Pancreas (tissue), 10 donors: ENCODE results near the gene ABTB2. TPM values are rescaled to one million over a fixed set of nuclear protein-coding genes. Genes with fewer than 3 reads are reported as not detected.

Experiments
- ATAC-seq, 4 donors: fragments of 200-7000 bp; cut with Tn5 transposase; one replicate each; pipeline versions ENCODE4 v1.8.0 to v1.9.1; 2020; ENCODE audit warnings: mild to moderate bottlenecking in 4 of 4, moderate library complexity in 4 of 4
- DNase-seq, 6 donors: peaks; one replicate each; pipeline ENCODE4 v3.0.0-alpha.2; 2020
- FAIRE-seq: peaks from 2 replicates; lab custom pipeline; 2012; peaks lifted over from hg19 to GRCh38; lab: Jason Lieb, UNC
- H3K27ac ChIP-seq, 4 donors: fragments of 200-600 bp; sonication (generic); 1 replicate in 3 of 4; 2 replicates in 1 of 4; pipeline versions ENCODE4 v1.5.0 to v1.8.0; 2020
- H3K27me3 ChIP-seq, 4 donors: fragments of 200-600 bp; one replicate each; pipeline ENCODE4 v1.8.0; 2021
- H3K36me3 ChIP-seq, 3 donors: fragments of 200-600 bp; sonication (generic) in 1 of 3; one replicate each; pipeline versions ENCODE4 v1.5.0 to v1.8.0; 2020 to 2021
- H3K4me1 ChIP-seq, 3 donors: fragments of 200-600 bp; one replicate each; pipeline ENCODE4 v1.8.0; 2021
- H3K4me3 ChIP-seq, 4 donors: fragments of 200-600 bp; sonication (generic) in 2 of 4; one replicate each; pipeline versions ENCODE4 v1.5.0 to v1.8.0; 2020 to 2021
- H3K9me3 ChIP-seq, 4 donors: fragments of 200-600 bp; one replicate each; pipeline ENCODE4 v1.8.0; 2021
- WGBS, 2 donors: extraction: QIAGEN DNeasy Blood & Tissue Kit; methylation state at CpG; one replicate each; pipeline ENCODE4 v1.1.7; 2013; 5-methylcytosine and 5-hydroxymethylcytosine counted together
- intact Hi-C, 3 donors: fragments of 100-400 bp; cut with DNase I; formaldehyde crosslinking; loops; one replicate each; pipeline versions ENCODE4 v1.11.1 to v1.14.2; 2022
- polyA plus RNA-seq, 2 donors: library from polyadenylated mRNA; stranded (reverse); fragments of 200-250 nt; gene quantifications; one replicate each; pipeline ENCODE4 v1.2.3, GENCODE V29; 2013
- total RNA-seq, 6 donors: library from RNA; stranded (reverse); fragmentation: NEBNext Ultra II Directional in 4 of 6; extraction: Animal tissue kit (Norgen Biotek cat#: 25700) in 4 of 6; gene quantifications; one replicate each; pipeline versions ENCODE4 v1.2.1 to v1.2.4, GENCODE V29; 2021 to 2023
- TF ChIP-seq, protein P1 (sequence below), 4 donors: fragments of 200-600 bp; sonication (generic) in 3 of 4; IDR thresholded peaks; one replicate each; pipeline versions ENCODE4 v1.5.0 to v1.8.0; 2021; ENCODE audit warnings: antibody characterized with exemption in 4 of 4
- donor health status: healthy with polysubstance abuse.
- donor health status: DM: no; HTN: no; CAD: no; lungs with moderate emphysema.
- donor health status: DM: no; HTN: no; CAD: no.
- donor health status: control.
- donor health status: control.
- donor health status: Bipolar disorder and iron deficiency.
- donor health status: DM: yes; HTN: yes; CAD: no.
- donor health status: DM: no; HTN: no; CAD: no.
- donor health status: DM: no; HTN: no; CAD: no.
- donor health status: DM: yes; HTN: yes; CAD: no.

ABTB2 gene
- total and polyA plus RNA-seq, 8 donors, result 0.63 to 4.4 (median 1.9) TPM

- 50 to 52% methylated on average over 6 of the region's 6 CpGs for WGBS, 2 donors
- no peaks in the 10 kb centered on the region for H3K9me3 ChIP-seq
- no peak overlapping the region for H3K4me3 ChIP-seq
- H3K27me3 ChIP-seq, result no peaks in the 10 kb centered on the region
- no peak for DNase-seq
- H3K36me3 ChIP-seq, result no peaks in the 10 kb centered on the region
- H3K27ac ChIP-seq, result no peak overlapping the region
- no peak for FAIRE-seq
- no peaks in the 10 kb centered on the region for H3K4me1 ChIP-seq
- intact Hi-C loops, result no loop called here
- ATAC-seq, result no peak
- TF ChIP-seq, protein P1, sequence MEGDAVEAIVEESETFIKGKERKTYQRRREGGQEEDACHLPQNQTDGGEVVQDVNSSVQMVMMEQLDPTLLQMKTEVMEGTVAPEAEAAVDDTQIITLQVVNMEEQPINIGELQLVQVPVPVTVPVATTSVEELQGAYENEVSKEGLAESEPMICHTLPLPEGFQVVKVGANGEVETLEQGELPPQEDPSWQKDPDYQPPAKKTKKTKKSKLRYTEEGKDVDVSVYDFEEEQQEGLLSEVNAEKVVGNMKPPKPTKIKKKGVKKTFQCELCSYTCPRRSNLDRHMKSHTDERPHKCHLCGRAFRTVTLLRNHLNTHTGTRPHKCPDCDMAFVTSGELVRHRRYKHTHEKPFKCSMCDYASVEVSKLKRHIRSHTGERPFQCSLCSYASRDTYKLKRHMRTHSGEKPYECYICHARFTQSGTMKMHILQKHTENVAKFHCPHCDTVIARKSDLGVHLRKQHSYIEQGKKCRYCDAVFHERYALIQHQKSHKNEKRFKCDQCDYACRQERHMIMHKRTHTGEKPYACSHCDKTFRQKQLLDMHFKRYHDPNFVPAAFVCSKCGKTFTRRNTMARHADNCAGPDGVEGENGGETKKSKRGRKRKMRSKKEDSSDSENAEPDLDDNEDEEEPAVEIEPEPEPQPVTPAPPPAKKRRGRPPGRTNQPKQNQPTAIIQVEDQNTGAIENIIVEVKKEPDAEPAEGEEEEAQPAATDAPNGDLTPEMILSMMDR (IDR thresholded peaks at IDR 0.05), result no peak
These were observed 47.8 kb downstream of the ABTB2 start for GRCh38 chr11:34309965-34310364.

GRCh38 chr11:34308913-34309585 is 48.8 kb downstream of the ABTB2 start:
- WGBS, 2 donors, result 61 to 62% methylated on average over 8 of the region's 8 CpGs
- TF ChIP-seq, protein P1 (IDR thresholded peaks at IDR 0.05), result no peak
- no peak overlapping the region for H3K27ac ChIP-seq
- FAIRE-seq (no peak), DNase-seq (no peak), ATAC-seq (peak in 3 of 4 donors; percentile 26 to 79 (median 56))
- H3K4me1 ChIP-seq, result no peaks in the 10 kb centered on the region
- no peaks in the 10 kb centered on the region for H3K9me3 ChIP-seq
- no peaks in the 10 kb centered on the region for H3K36me3 ChIP-seq
- H3K4me3 ChIP-seq, result no peak overlapping the region
- H3K27me3 ChIP-seq, result no peaks in the 10 kb centered on the region
- intact Hi-C loops, result no loop called here

DNA sequence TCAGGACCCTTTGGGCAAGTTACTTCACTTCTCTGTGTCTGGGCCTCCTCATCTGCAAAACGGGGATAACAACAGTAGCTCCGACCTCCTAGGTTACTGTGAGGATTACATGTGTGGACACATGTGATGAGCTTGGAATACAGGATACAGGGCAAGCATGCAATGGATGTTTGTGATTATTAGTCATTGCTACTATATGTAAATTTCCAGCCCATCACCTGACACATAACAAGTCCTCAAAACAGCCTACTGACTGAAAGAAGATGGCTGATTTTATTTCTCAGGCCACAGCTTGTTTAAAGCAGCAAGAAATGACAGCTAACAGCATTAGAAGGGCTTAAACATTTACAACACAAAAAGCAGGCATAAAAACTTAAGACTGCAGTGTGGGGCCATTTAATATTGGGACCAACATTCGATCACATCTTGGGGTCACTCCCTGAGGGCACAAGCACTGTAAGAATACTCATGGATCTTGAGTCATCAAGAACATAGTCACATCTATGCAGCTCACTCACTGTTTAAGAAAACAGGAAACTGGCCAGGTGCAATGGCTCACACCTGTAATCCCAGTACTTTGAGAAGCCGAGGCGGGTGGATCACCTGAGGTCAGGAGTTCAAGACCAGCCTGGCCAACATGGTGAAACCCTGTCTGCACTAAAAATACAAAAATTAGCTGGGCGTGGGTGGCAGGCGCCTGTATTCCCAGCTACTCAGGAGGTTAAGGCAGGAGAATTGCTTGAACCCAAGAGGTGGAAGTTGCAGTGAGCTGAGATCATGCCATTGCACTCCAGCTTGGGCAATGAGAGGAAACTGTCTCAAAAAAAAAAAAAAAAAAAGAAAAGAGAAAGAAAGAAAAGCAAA is 49.5 kb downstream of the ABTB2 start:
- H3K9me3 ChIP-seq, result no peaks in the 10 kb centered on the region
- H3K36me3 ChIP-seq, result no peaks in the 10 kb centered on the region
- no peak for DNase-seq
- peak in 1 of 4 donors; percentile 31 for ATAC-seq
- TF ChIP-seq, protein P1 (IDR thresholded peaks at IDR 0.05), result no peak
- no peak overlapping the region for H3K4me3 ChIP-seq
- H3K4me1 ChIP-seq, result no peaks in the 10 kb centered on the region
- H3K27ac ChIP-seq, result no peak overlapping the region
- H3K27me3 ChIP-seq, result no peaks in the 10 kb centered on the region
- WGBS, 2 donors, result 86 to 89% methylated on average over 7 of the region's 7 CpGs
- intact Hi-C loops, result no loop called here
- FAIRE-seq, result no peak

- WGBS, 2 donors, result 82 to 94% methylated on average over 1 of the region's 1 CpG
- Histone ChIP-seq H3K27ac (no peak overlapping the region), H3K36me3 (no peaks in the 10 kb centered on the region), H3K4me3 (no peak overlapping the region), H3K27me3 (no peaks in the 10 kb centered on the region), H3K9me3 (no peaks in the 10 kb centered on the region), H3K4me1 (no peaks in the 10 kb centered on the region)
- ATAC-seq (no peak), DNase-seq (no peak), FAIRE-seq (no peak)
- TF ChIP-seq, protein P1 (IDR thresholded peaks at IDR 0.05), result no peak
- intact Hi-C loops, result no loop called here
These were observed 52.0 kb downstream of the ABTB2 start for GRCh38 chr11:34305780-34306179.
